NCI-H2227 (cell line): ENCODE measurements around the gene DEUP1.
"Not testable (repeated sequence)": the region's sequence is repeated elsewhere in the genome, so short reads cannot be mapped to it uniquely, and the experiment has no call there.

Source experiments
- DNase-seq: peaks from one replicate; lab custom pipeline; 2025; ENCODE audit not compliant: unreplicated experiment; lab: John Stamatoyannopoulos, UW

Gene DEUP1

GRCh38 chr11:93330446-93330984, at the start of gene DEUP1:
Gene DEUP1, plus strand, starts transcription at chr11:93330742. Its CDS starts 1,518 bp downstream, at chr11:93332260.
- DNase-seq, result peak; percentile 69

GRCh38 chr11:93285430-93285829, 45.1 kb upstream of the DEUP1 start:
- no peak for DNase-seq

- DNase-seq, result no peak
These were observed 43.1 kb upstream of the DEUP1 start for GRCh38 chr11:93287434-93287833.

DNA sequence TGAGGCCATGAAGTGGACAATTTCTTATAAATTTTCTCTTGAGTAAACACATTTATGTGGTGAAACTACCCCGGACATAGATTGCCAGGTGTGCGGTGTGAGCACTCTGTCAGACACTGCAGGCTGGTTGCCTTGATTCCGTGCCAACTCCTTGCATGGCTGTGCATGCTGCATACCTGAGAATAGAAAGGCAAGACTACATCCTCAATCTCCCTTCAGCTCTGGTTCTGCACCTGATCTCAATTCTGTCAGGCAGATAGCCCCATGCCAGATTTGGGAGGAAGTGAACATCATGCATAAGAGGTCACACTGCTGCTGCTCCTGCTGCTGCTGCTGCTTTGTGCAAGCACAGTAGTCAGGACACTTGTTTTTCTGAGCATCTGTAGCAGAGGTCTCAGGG, 42.5 kb upstream of the DEUP1 start:
- no peak for DNase-seq

DNA sequence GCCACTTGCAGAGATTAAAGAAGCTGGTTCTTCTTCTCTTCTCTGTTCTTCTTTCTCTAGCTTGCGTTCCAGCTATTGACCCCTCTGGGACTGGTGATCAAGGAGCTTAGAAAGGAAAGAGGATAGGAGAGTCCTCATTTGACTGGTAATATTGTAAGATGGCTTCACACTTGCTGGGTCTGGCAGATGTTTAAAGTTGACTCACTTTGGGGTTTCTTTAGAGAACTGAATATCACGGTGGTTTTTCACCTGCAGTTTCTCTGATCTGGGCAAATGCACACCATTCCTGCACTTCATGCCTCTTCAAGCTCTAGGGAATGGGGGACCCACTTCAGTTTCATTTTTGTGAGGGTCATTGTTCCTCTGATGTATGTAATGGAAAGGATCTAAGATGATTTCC, 41.8 kb upstream of the DEUP1 start:
- DNase-seq, result no peak

DNA sequence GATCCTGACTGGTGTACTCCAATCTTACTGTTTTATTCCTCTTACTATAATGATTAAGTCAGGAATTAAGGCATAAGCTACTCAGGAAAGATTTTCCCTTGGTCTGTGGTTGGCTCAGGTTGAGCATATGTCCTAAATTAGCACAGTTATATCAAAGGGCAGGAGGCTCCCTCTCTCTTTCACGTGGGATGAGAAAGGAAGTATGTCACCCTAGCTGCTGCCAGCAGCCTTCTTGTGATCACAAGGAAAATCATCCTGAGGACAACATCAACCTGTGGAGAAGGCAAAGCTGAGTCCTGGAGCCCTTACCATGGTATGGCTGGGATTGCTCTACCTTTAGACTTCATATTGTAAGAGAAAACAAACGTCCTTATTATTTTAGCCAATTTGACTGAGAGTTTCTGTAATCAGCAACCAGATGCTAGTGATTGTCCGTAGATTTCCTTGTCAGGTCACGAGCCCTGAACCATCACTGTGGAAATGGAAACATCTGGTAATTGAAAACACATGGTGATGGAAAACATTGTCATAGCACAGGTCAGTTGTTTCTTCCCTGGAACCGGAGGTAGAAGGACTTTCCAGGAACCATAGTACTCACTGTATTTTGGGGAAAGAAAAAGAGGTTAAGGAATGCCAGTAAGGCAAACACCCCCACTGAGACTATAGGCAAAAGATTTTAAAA, 40.6 kb upstream of the DEUP1 start:
- no peak for DNase-seq

GRCh38 chr11:93291110-93291509, 39.4 kb upstream of the DEUP1 start:
- no peak for DNase-seq

DNA sequence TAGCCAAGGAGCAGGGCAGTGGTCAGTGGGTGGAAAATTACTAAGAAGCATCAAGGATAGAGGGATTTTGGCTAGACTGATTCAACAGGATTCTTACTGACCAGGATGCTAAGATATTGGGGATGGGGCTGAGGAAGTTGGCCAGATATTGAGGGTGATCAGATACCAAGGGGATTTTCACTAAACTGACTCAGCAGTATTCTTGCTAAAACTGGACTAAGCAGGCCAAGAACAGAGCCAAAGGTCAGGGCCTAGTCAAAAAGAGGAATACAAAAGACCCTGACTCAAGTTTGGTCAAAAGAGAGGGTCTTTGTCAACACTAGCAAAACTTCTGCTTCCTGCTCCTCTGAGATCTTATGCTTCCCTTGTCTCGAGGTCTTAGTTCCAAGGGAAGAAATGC, 38.6 kb upstream of the DEUP1 start:
- DNase-seq, result no peak

DNA sequence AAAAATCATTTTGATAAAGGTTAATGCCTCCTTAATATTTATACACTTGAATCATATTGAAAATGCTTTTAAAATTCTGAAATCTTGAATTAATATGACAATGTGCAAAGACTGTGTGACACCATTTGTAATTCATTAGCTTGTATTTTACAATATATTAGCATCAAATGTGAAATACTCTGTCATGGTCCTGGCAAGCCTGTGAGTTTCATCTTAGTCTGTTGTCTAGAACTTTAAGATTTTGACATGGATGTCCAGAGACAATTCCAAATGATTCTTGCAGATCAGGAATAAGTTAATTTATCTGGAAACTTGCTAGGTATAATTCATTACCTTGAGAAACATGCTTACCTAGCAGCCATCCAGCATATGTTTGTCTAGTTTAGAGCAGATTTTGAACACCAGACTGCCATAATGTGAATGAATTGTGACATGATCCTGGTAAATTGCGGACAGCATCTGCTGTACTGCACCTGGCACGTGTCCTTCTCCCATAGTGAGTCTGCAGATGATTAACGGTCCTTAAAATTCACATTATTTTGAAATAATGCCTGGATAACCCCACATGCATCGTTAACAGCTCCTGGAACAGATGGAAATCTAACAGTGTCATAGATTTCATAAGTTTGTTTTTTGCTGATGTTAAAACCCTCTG, 34.5 kb upstream of the DEUP1 start:
- no peak for DNase-seq

DNA sequence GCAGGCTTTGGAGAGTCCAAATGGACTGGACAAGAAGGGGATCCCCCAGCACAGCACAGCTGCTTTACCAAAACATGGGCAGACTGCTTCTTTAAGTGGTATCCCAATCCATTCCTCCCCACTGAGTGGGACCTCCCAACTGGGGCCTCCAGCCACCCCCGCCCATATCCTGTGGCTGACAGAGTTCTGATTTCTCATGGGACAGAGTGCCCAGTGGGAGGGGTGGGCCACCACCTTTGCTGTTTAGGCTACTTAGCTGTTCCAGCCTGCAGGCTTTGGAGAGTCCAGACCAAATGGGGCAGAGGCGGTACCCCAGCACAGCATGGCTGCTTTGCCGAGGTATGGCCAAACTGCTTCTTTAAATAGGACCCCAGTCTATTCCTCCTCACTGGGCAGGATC, 26.9 kb upstream of the DEUP1 start:
- DNase-seq, result no peak

DNA sequence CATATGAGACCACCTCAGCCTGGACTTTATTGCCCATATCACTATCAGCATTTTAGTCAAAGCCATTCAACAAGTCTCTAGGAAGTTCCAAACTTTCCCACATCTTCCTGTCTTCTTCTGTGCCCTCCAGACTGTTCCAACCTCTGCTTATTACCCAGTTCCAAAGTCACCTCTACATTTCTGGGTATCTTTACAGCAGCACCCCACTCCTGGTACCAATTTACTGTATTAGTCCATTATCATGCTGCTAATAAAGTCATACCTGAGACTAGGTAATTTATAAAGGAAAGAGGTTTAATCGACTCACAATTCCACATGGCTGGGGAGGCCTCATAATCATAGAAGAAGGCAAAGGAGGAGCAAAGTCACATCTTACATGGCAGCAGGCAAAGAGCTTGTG, 16.1 kb upstream of the DEUP1 start:
- DNase-seq, result not testable (repeated sequence)

- DNase-seq, result no peak
These were observed 11.2 kb upstream of the DEUP1 start for GRCh38 chr11:93319224-93319839.

GRCh38 chr11:93320230-93320629, 10.3 kb upstream of the DEUP1 start:
- no peak for DNase-seq

DNA sequence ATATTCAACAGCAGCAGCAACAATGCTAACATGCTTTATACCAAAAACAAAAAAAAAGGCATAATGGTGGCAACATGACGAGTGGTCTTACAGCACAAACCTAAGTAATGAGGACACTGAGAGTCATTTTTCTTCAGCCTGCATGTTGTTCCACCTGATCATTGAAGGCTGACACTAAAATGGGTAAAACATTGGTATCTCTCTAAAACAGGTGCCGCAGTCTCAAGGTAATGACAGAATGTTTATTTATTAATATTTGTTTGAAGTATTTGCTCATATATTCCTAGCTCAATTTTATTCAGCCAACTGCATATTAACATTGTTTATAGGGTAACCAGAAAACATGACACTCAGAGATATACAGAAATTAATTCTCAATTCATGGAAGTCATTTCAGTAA, 8.3 kb upstream of the DEUP1 start:
- no peak for DNase-seq

GRCh38 chr11:93323747-93324146, 6.8 kb upstream of the DEUP1 start:
- DNase-seq, result no peak

- no peak for DNase-seq
These were observed 6.0 kb upstream of the DEUP1 start for GRCh38 chr11:93324500-93324899.

GRCh38 chr11:93326681-93327080, 3.9 kb upstream of the DEUP1 start:
- no peak for DNase-seq

- peak; percentile 37 for DNase-seq
These were observed 551 bp upstream of the DEUP1 start for GRCh38 chr11:93329936-93330445.

GRCh38 chr11:93340223-93340622, 9.7 kb downstream of the DEUP1 start:
- DNase-seq, result no peak

DNA sequence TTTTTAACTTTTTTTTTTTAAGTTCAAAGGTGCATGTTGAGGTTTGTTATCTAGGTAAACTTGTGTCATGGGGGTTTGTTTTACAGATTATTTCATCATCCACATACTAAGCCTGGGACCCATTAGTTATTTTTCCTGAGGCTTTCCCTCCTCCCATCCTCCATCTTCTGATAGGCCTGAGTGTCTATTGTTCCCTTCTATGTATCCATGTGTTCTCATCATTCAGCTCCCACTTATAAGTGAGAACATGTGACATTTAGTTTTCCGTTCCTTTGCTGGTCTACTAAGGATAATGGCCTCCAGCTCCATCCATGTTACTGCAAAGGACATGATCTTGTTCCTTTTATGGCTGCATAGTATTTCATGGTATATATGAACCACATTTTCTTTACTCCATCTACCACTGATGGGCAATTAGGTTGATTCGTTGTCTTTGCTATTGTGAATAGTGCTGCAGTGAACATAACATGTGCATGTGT, 14.4 kb downstream of the DEUP1 start:
- DNase-seq, result no peak

- no peak for DNase-seq
These were observed 18.4 kb downstream of the DEUP1 start for GRCh38 chr11:93348930-93349329.

DNA sequence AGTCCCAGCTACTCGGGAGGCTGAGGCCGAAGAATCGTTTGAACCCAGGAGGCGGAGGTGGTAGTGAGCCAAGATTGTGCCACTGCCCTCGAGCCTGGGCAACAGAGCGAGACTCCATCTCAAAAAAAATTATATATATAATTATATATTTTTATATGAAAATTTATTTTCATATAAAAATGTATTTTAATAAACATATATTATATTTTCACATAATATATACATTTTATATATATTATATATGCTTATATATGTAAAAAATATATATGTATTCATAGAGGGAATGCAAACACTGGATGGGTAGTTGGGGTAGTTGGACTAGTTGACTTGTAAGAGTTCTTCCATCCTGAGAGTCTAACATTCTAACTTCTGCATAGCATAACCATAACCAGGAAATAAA, 20.3 kb downstream of the DEUP1 start:
- DNase-seq, result no peak
